ENCODE results near the gene FOXK2. TPM values are rescaled to one million over a fixed set of nuclear protein-coding genes. Genes with fewer than 3 reads are reported as not detected.
"Not testable (repeated sequence)": the region's sequence is repeated elsewhere in the genome, so short reads cannot be mapped to it uniquely, and the experiment has no call there.

The FOXK2 gene
- total RNA-seq, 4 donors from 2014 or later, result 27.0 to 51.6 (median 45.3) TPM

- no peaks in the 10 kb centered on the region for H3K27me3 ChIP-seq
- H3K4me3 ChIP-seq, result no peak overlapping the region
- intact Hi-C loops (cut with DNase I), result no loop called here
- H3K4me1 ChIP-seq, result peaks cover 38 to 78% (median 65%) of the 10 kb centered on the region in 4 donors
- no peaks in the 10 kb centered on the region for H3K9me3 ChIP-seq
- DNase-seq (ENCODE audit: extremely low spot score), result no peak
- no peak overlapping the region for H3K27ac ChIP-seq (replicated peaks in 1 of 4)
- TF ChIP-seq CTCF (IDR thresholded peaks at IDR 0.05) (no peak), POLR2AphosphoS5 (IDR thresholded peaks at IDR 0.05) (no peak), POLR2A (IDR thresholded peaks at IDR 0.05; ENCODE audit: low read depth) (no peak), EP300 (IDR thresholded peaks at IDR 0.05) (no peak)
- 94% methylated on average over 4 of the region's 9 CpGs for WGBS
- H3K36me3 ChIP-seq, result peaks cover 0 to 48% (median 34%) of the 10 kb centered on the region in 4 donors
These were observed 43.8 kb downstream of the FOXK2 start for GRCh38 chr17:82563318-82563717.

- H3K4me3 ChIP-seq; DNase-seq (ENCODE audit: extremely low spot score); H3K27me3 ChIP-seq; H3K9me3 ChIP-seq; H3K27ac ChIP-seq (replicated peaks in 1 of 4); intact Hi-C loops (cut with DNase I): not testable (repeated sequence)
- H3K4me1 ChIP-seq, result peaks cover 42 to 78% (median 65%) of the 10 kb centered on the region in 4 donors
- H3K36me3 ChIP-seq, result peaks cover 0 to 52% (median 36%) of the 10 kb centered on the region in 4 donors
- 96% methylated on average over 4 of the region's 4 CpGs for WGBS
These were observed 44.2 kb downstream of the FOXK2 start for GRCh38 chr17:82563745-82564144.

- intact Hi-C loops (cut with DNase I), result no loop called here
- Histone ChIP-seq H3K4me1 (peaks cover 46 to 75% (median 60%) of the 10 kb centered on the region in 4 donors), H3K36me3 (peaks cover 0 to 57% (median 38%) of the 10 kb centered on the region in 4 donors), H3K9me3 (no peaks in the 10 kb centered on the region), H3K27ac (replicated peaks in 1 of 4) (no peak overlapping the region), H3K4me3 (no peak overlapping the region), H3K27me3 (no peaks in the 10 kb centered on the region)
- TF ChIP-seq CTCF (IDR thresholded peaks at IDR 0.05), result no peak
- TF ChIP-seq POLR2A (IDR thresholded peaks at IDR 0.05; ENCODE audit: low read depth), result no peak
- no peak for TF ChIP-seq EP300 (IDR thresholded peaks at IDR 0.05)
- TF ChIP-seq POLR2AphosphoS5 (IDR thresholded peaks at IDR 0.05), result no peak
- no peak for DNase-seq (ENCODE audit: extremely low spot score)
- 84% methylated on average over 5 of the region's 5 CpGs for WGBS
These were observed 44.7 kb downstream of the FOXK2 start for GRCh38 chr17:82564241-82564640.

GRCh38 chr17:82565551-82565950 lies 46.0 kb downstream of the FOXK2 start:
- TF ChIP-seq EP300 (IDR thresholded peaks at IDR 0.05) (no peak), POLR2AphosphoS5 (IDR thresholded peaks at IDR 0.05) (no peak), CTCF (IDR thresholded peaks at IDR 0.05) (no peak), POLR2A (IDR thresholded peaks at IDR 0.05; ENCODE audit: low read depth) (no peak)
- H3K36me3 ChIP-seq, result peaks cover 0 to 63% (median 41%) of the 10 kb centered on the region in 4 donors
- no peaks in the 10 kb centered on the region for H3K27me3 ChIP-seq
- H3K4me1 ChIP-seq, result peaks cover 35 to 62% (median 47%) of the 10 kb centered on the region in 4 donors
- no peak overlapping the region for H3K27ac ChIP-seq (replicated peaks in 1 of 4)
- DNase-seq (ENCODE audit: extremely low spot score), result no peak
- WGBS, result 9% methylated on average over 1 of the region's 1 CpG
- intact Hi-C loops (cut with DNase I), result no loop called here
- no peaks in the 10 kb centered on the region for H3K9me3 ChIP-seq
- H3K4me3 ChIP-seq, result no peak overlapping the region

- TF ChIP-seq POLR2A (IDR thresholded peaks at IDR 0.05; ENCODE audit: low read depth) (no peak), CTCF (IDR thresholded peaks at IDR 0.05) (no peak), EP300 (IDR thresholded peaks at IDR 0.05) (no peak), POLR2AphosphoS5 (IDR thresholded peaks at IDR 0.05) (no peak)
- Histone ChIP-seq H3K27ac (replicated peaks in 1 of 4) (no peak overlapping the region), H3K4me1 (peaks cover 35 to 54% (median 40%) of the 10 kb centered on the region in 4 donors), H3K27me3 (no peaks in the 10 kb centered on the region), H3K4me3 (no peak overlapping the region), H3K36me3 (peaks cover 0 to 71% (median 49%) of the 10 kb centered on the region in 4 donors), H3K9me3 (no peaks in the 10 kb centered on the region)
- intact Hi-C loops (cut with DNase I), result no loop called here
- WGBS, result 86% methylated on average over 17 of the region's 18 CpGs
- no peak for DNase-seq (ENCODE audit: extremely low spot score)
These were observed 46.8 kb downstream of the FOXK2 start for GRCh38 chr17:82566129-82566960.

Measured in esophagus muscularis mucosa (tissue), 4 donors.